Liver (tissue), 9 donors: ENCODE measurements around the gene CORO2A. TPM values are rescaled to one million over a fixed set of nuclear protein-coding genes. Genes with fewer than 3 reads are reported as not detected.

Source experiments
- DNase-seq: peaks from one replicate; pipeline ENCODE4 v3.0.0-alpha.2; 2017; ENCODE audit warnings: low spot score
- H3K27ac ChIP-seq, 2 donors: one replicate each; pipeline ENCODE4 v1.7.0; 2013; ENCODE audit warnings: inconsistent platforms in 2 of 2, low read length in 2 of 2, control low read depth in 1 of 2, low read depth in 1 of 2, mild to moderate bottlenecking in 1 of 2
- H3K27me3 ChIP-seq, 4 donors: one replicate each; pipeline versions ENCODE4 v1.6.1 to v1.7.0; 2013; ENCODE audit warnings: low read length in 3 of 4, inconsistent platforms in 1 of 4, mild to moderate bottlenecking in 1 of 4, moderate library complexity in 1 of 4; ENCODE audit not compliant: control insufficient read depth in 4 of 4, insufficient read depth in 4 of 4
- H3K36me3 ChIP-seq, 4 donors: one replicate each; pipeline versions ENCODE4 v1.6.1 to v1.7.0; 2013; ENCODE audit warnings: low read length in 3 of 4, mild to moderate bottlenecking in 3 of 4, low read depth in 1 of 4, moderate library complexity in 1 of 4; ENCODE audit not compliant: control insufficient read depth in 4 of 4, insufficient read depth in 3 of 4
- H3K4me1 ChIP-seq, 4 donors: one replicate each; pipeline versions ENCODE4 v1.6.1 to v1.7.0; 2013; ENCODE audit warnings: low read length in 3 of 4, mild to moderate bottlenecking in 3 of 4, moderate library complexity in 1 of 4; ENCODE audit not compliant: control insufficient read depth in 4 of 4, insufficient read depth in 4 of 4
- H3K4me3 ChIP-seq, 3 donors: one replicate each; pipeline versions ENCODE4 v1.6.1 to v1.7.0; 2013; ENCODE audit warnings: low read length in 3 of 3, control low read depth in 1 of 3, low read depth in 1 of 3, mild to moderate bottlenecking in 1 of 3
- H3K9ac ChIP-seq, 2 donors: one replicate each; pipeline ENCODE4 v1.7.0; 2013; ENCODE audit warnings: low read length in 2 of 2, mild to moderate bottlenecking in 2 of 2, moderate library complexity in 2 of 2, control low read depth in 1 of 2, low read depth in 1 of 2
- H3K9me3 ChIP-seq, 4 donors: one replicate each; pipeline versions ENCODE4 v1.6.1 to v1.7.0; 2013; ENCODE audit warnings: low read length in 3 of 4; ENCODE audit not compliant: control insufficient read depth in 4 of 4
- EGR1 ChIP-seq, 2 donors: IDR thresholded peaks; 2 replicates each; pipeline ENCODE4 v1.6.1; 2016 to 2018; ENCODE audit warnings: antibody characterized with exemption in 2 of 2, low read depth in 2 of 2
- FOXA1 ChIP-seq: IDR thresholded peaks from 2 replicates; pipeline ENCODE4 v1.6.1; 2016; ENCODE audit warnings: antibody characterized with exemption
- FOXA2 ChIP-seq: IDR thresholded peaks from 2 replicates; pipeline ENCODE4 v1.6.1; 2016; ENCODE audit warnings: antibody characterized with exemption
- GABPA ChIP-seq, 2 donors: IDR thresholded peaks in 1 of 2; conservative IDR thresholded peaks in 1 of 2; 2 replicates each; pipeline ENCODE4 v1.6.1; 2016; ENCODE audit warnings: antibody characterized with exemption in 2 of 2, mild to moderate bottlenecking in 1 of 2, moderate library complexity in 1 of 2
- HNF4A ChIP-seq, 2 donors: conservative IDR thresholded peaks; 2 replicates each; pipeline ENCODE4 v1.6.1; 2016; ENCODE audit warnings: antibody characterized with exemption in 2 of 2, mild to moderate bottlenecking in 2 of 2
- HNF4G ChIP-seq: IDR thresholded peaks from 2 replicates; pipeline ENCODE4 v1.6.1; 2016; ENCODE audit warnings: antibody characterized with exemption
- JUND ChIP-seq, 2 donors: IDR thresholded peaks; 2 replicates each; pipeline ENCODE4 v1.6.1; 2016; ENCODE audit warnings: antibody characterized with exemption in 2 of 2
- NR2F2 ChIP-seq: IDR thresholded peaks from 2 replicates; pipeline ENCODE4 v1.6.1; 2016; ENCODE audit warnings: antibody characterized with exemption
- RAD21 ChIP-seq, 2 donors: IDR thresholded peaks; 2 replicates each; pipeline ENCODE4 v1.6.1; 2016; ENCODE audit warnings: antibody characterized with exemption in 2 of 2, mild to moderate bottlenecking in 2 of 2
- REST ChIP-seq: IDR thresholded peaks from 2 replicates; pipeline ENCODE4 v1.6.1; 2016; ENCODE audit warnings: antibody characterized with exemption, mild to moderate bottlenecking
- RXRA ChIP-seq, 2 donors: IDR thresholded peaks; 2 replicates each; pipeline ENCODE4 v1.6.1; 2017 to 2018; ENCODE audit warnings: antibody characterized with exemption in 2 of 2, mild to moderate bottlenecking in 1 of 2
- SP1 ChIP-seq: IDR thresholded peaks from 2 replicates; pipeline ENCODE4 v1.6.1; 2018; ENCODE audit warnings: antibody characterized with exemption, mild to moderate bottlenecking
- TAF1 ChIP-seq: conservative IDR thresholded peaks from 2 replicates; pipeline ENCODE4 v1.6.1; 2016; ENCODE audit warnings: antibody characterized with exemption, mild to moderate bottlenecking
- YY1 ChIP-seq: IDR thresholded peaks from 2 replicates; pipeline ENCODE4 v1.6.1; 2016; ENCODE audit warnings: antibody characterized with exemption, mild to moderate bottlenecking
- ZBTB33 ChIP-seq: IDR thresholded peaks from 2 replicates; pipeline ENCODE4 v1.6.1; 2016; ENCODE audit warnings: antibody characterized with exemption
- WGBS: extraction: QIAGEN DNeasy Blood & Tissue Kit; methylation state at CpG from one replicate; pipeline ENCODE4 v1.1.7; 2013; 5-methylcytosine and 5-hydroxymethylcytosine counted together
- polyA plus RNA-seq, 2 donors: library from polyadenylated mRNA; stranded (reverse) in 1 of 2; unstranded in 1 of 2; fragments of 200-250 nt in 1 of 2; fragments of >200 nt in 1 of 2; fragmentation: Nextera tagmentation in 1 of 2; extraction: Ambion mirVana in 1 of 2; gene quantifications; one replicate each; pipeline versions ENCODE4 v1.2.1 to v1.2.3, GENCODE V29; 2013 to 2015
- total RNA-seq, 2 donors: library from RNA; depleted of rRNA; stranded (reverse); fragments of >200 nt; gene quantifications; one replicate each; pipeline ENCODE4 v1.2.3, GENCODE V29; 2014
- TF ChIP-seq, protein P1 (sequence below): IDR thresholded peaks from 2 replicates; pipeline ENCODE4 v1.6.1; 2016; ENCODE audit warnings: antibody characterized with exemption
- TF ChIP-seq, protein P2 (sequence below): fragments of 150-350 bp; IDR thresholded peaks from 2 replicates; pipeline ENCODE4 v1.5.1; 2017; ENCODE audit warnings: improper control_type of control experiment, low read depth, low read length; ENCODE audit not compliant: missing input control
- TF ChIP-seq, protein P3 (sequence below): IDR thresholded peaks from 2 replicates; pipeline ENCODE4 v1.6.1; 2016; ENCODE audit warnings: antibody characterized with exemption
- donor health status: healthy.
- donor health status: healthy.
- donor health status: healthy.
- donor health status: healthy.
- donor health status: healthy.

The CORO2A gene
- total and polyA plus RNA-seq, 4 donors: 1.2 to 2.8 (median 1.4) TPM

DNA sequence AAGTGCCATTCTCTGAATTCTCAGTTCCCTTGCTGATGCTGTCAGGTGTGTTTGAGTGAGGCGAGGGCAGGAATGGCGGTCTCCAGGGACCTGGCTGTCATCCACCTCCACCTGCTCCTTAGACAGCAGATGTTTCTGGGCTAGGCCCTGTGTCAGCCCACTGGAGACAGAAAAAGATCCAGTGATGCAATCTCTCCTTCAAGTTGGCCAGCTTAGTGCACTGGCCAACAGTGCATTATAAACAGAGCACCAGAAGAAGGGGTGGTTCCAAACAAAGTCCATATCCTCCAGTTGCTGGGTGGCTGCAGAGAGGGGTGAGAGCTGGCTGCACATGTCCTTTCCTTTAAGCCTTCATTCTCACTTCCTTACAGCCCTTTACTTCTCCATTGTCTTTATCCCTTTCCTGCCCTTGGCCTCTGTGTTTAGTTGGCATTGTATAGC is 109.4 kb downstream of the CORO2A start (continued):
- TF ChIP-seq FOXA2 (peak; percentile 56), HNF4A (conservative IDR thresholded peaks at IDR 0.05) (peak; percentile 82 to 92), HNF4G (no peak)

GRCh38 chr9:98081477-98082219 is 110.8 kb downstream of the CORO2A start:
- peaks cover 14 to 33% (median 23%) of the 10 kb centered on the region in 4 donors for H3K4me1 ChIP-seq
- TF ChIP-seq ZBTB33: no peak
- TF ChIP-seq TAF1: no peak
- peak; percentile 44 to 88 for TF ChIP-seq RXRA (IDR thresholded peaks at IDR 0.05)
- TF ChIP-seq YY1: peak; percentile 47
- peak; percentile 46 to 90 for TF ChIP-seq JUND (IDR thresholded peaks at IDR 0.05)
- TF ChIP-seq REST: no peak
- TF ChIP-seq, protein P1, sequence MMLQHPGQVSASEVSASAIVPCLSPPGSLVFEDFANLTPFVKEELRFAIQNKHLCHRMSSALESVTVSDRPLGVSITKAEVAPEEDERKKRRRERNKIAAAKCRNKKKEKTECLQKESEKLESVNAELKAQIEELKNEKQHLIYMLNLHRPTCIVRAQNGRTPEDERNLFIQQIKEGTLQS: no peak
- peak; percentile 55 for TF ChIP-seq SP1
- peak in 1 of 2 donors; percentile 55 for TF ChIP-seq EGR1 (IDR thresholded peaks at IDR 0.05; ENCODE audit: low read depth in 2 of 2)
- TF ChIP-seq HNF4A (conservative IDR thresholded peaks at IDR 0.05): peak; percentile 73 to 90
- peak in 1 of 2 donors; percentile 28 for TF ChIP-seq GABPA (IDR thresholded peaks at IDR 0.05 in 1 of 2, conservative IDR thresholded peaks at IDR 0.05 in 1 of 2)
- no peak for TF ChIP-seq FOXA1
- TF ChIP-seq NR2F2: no peak
- TF ChIP-seq, protein P2, sequence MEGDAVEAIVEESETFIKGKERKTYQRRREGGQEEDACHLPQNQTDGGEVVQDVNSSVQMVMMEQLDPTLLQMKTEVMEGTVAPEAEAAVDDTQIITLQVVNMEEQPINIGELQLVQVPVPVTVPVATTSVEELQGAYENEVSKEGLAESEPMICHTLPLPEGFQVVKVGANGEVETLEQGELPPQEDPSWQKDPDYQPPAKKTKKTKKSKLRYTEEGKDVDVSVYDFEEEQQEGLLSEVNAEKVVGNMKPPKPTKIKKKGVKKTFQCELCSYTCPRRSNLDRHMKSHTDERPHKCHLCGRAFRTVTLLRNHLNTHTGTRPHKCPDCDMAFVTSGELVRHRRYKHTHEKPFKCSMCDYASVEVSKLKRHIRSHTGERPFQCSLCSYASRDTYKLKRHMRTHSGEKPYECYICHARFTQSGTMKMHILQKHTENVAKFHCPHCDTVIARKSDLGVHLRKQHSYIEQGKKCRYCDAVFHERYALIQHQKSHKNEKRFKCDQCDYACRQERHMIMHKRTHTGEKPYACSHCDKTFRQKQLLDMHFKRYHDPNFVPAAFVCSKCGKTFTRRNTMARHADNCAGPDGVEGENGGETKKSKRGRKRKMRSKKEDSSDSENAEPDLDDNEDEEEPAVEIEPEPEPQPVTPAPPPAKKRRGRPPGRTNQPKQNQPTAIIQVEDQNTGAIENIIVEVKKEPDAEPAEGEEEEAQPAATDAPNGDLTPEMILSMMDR: no peak
- TF ChIP-seq, protein P3, sequence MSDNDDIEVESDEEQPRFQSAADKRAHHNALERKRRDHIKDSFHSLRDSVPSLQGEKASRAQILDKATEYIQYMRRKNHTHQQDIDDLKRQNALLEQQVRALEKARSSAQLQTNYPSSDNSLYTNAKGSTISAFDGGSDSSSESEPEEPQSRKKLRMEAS: peak; percentile 90
- no peak for TF ChIP-seq FOXA2
- TF ChIP-seq HNF4G: no peak
- no peak for TF ChIP-seq RAD21 (IDR thresholded peaks at IDR 0.05)
- no peaks in the 10 kb centered on the region for H3K27me3 ChIP-seq
- WGBS: 48% methylated on average over 6 of the region's 6 CpGs
- peak overlapping the region; percentile 63 to 76 for H3K27ac ChIP-seq
- no peak overlapping the region for H3K4me3 ChIP-seq
- no peak for DNase-seq
- H3K9ac ChIP-seq: no peak overlapping the region
- no peaks in the 10 kb centered on the region for H3K9me3 ChIP-seq
- peaks cover 5 to 17% (median 12%) of the 10 kb centered on the region in 4 donors for H3K36me3 ChIP-seq
